HCT116 (cell line): ENCODE measurements around the gene MBP. TPM values are rescaled to one million over a fixed set of nuclear protein-coding genes. Genes with fewer than 3 reads are reported as not detected.

Experiments
- ATAC-seq: fragments of 200-7000 bp; cut with Tn5 transposase; 2 replicates; pipeline ENCODE4 v1.9.1; 2020; ENCODE audit warnings: mild to moderate bottlenecking, moderate library complexity
- BruUV-seq: library from RNA; stranded (reverse); fragments of 400-500 nt; replicated peaks from 2 replicates; lab custom pipeline; 2021; lab: Mats Ljungman, UMichigan
- CTCF ChIA-PET: fragments of 300-600 bp; sonication (Branson Sonifier 250); formaldehyde crosslinking; loops from one replicate; lab custom pipeline; 2021; ENCODE audit warnings: antibody characterized with exemption; lab: Charles Lee
- POLR2A ChIA-PET: fragments of 300-600, 350-600 bp; sonication (Branson Sonifier 250); formaldehyde crosslinking; loops from one replicate; lab custom pipeline; 2021; ENCODE audit warnings: antibody characterized with exemption; lab: Charles Lee
- RAD21 ChIA-PET, 2 experiments: fragments of 300-600 bp; sonication (Branson Sonifier 250); formaldehyde crosslinking; loops; one replicate each; lab custom pipeline; 2023; ENCODE audit warnings: low total read pairs in 2 of 2; ENCODE audit not compliant: uncharacterized antibody in 2 of 2, unreplicated experiment in 2 of 2, low non-redundant PET in 1 of 2; lab: Charles Lee
- DNase-seq: peaks from one replicate; pipeline ENCODE4 v3.0.0-alpha.2; 2010; ENCODE audit warnings: low read depth, low spot score
- H2AFZ ChIP-seq: fragments of 200-600 bp; shearing (Covaris generic), sonication (generic); 2 replicates; pipeline ENCODE4 v1.6.1; 2017; ENCODE audit warnings: low read depth, mixed run types, mixed read lengths, antibody characterized with exemption, low read length; ENCODE audit not compliant: poor library complexity, severe bottlenecking
- H3K27ac ChIP-seq: 2 replicates; pipeline ENCODE4 v1.5.1; 2012; ENCODE audit warnings: low read depth, low read length
- H3K27me3 ChIP-seq: fragments of 200-600 bp; sonication (generic); 2 replicates; pipeline ENCODE4 v1.6.1; 2016; ENCODE audit warnings: mixed run types, low read length, mixed read lengths; ENCODE audit not compliant: insufficient read depth
- H3K36me3 ChIP-seq, 2 experiments: fragments of 200-500 bp in 1 of 2; fragments of 200-600 bp in 1 of 2; sonication (Bioruptor generic) in 1 of 2; sonication (generic) in 1 of 2; 2 replicates each; pipeline versions ENCODE4 v1.5.1 to v1.6.1; 2014 to 2016; ENCODE audit warnings: low read length in 2 of 2, inconsistent platforms in 1 of 2, mixed read lengths in 1 of 2, mixed run types in 1 of 2; ENCODE audit not compliant: insufficient read depth in 2 of 2, control insufficient read depth in 1 of 2
- H3K4me1 ChIP-seq, 2 experiments: fragments of 200-600 bp in 1 of 2; sonication (generic) in 1 of 2; 2 replicates each; pipeline versions ENCODE4 v1.5.1 to v1.6.1; 2012 to 2017; ENCODE audit warnings: low read length in 2 of 2, inconsistent platforms in 1 of 2, mild to moderate bottlenecking in 1 of 2, mixed read lengths in 1 of 2, mixed run types in 1 of 2, moderate library complexity in 1 of 2; ENCODE audit not compliant: insufficient read depth in 2 of 2, control insufficient read depth in 1 of 2
- H3K4me2 ChIP-seq: fragments of 200-600 bp; sonication (generic); 2 replicates; pipeline ENCODE4 v1.6.1; 2017; ENCODE audit warnings: mixed run types, low read length, mixed read lengths
- H3K4me3 ChIP-seq, 2 experiments: fragments of 200-600 bp in 1 of 2; sonication (generic) in 1 of 2; replicated peaks in 1 of 2; 2 replicates each; pipeline ENCODE4 v1.5.1; 2011 to 2016; ENCODE audit warnings: low read length in 2 of 2, control low read depth in 1 of 2, low read depth in 1 of 2, mild to moderate bottlenecking in 1 of 2, mixed read lengths in 1 of 2, mixed run types in 1 of 2
- H3K79me2 ChIP-seq: fragments of 200-600 bp; sonication (generic); 2 replicates; pipeline ENCODE4 v1.6.1; 2017; ENCODE audit warnings: mild to moderate bottlenecking, mixed run types, low read length, moderate library complexity, mixed read lengths; ENCODE audit not compliant: insufficient read depth
- H3K9ac ChIP-seq: fragments of 200-600 bp; sonication (generic); 2 replicates; pipeline ENCODE4 v1.6.1; 2016; ENCODE audit warnings: low read length, mixed read lengths
- H3K9me2 ChIP-seq: fragments of 200-600 bp; sonication (generic), shearing (Covaris generic); 2 replicates; pipeline ENCODE4 v1.6.1; 2017; ENCODE audit warnings: mixed run types, mild to moderate bottlenecking, moderate library complexity; ENCODE audit not compliant: insufficient read depth
- H3K9me3 ChIP-seq, 2 experiments: fragments of 200-500 bp in 1 of 2; fragments of 200-600 bp in 1 of 2; sonication (Bioruptor generic) in 1 of 2; sonication (generic) in 1 of 2; 2 replicates each; pipeline ENCODE4 v1.6.1; 2014 to 2017; ENCODE audit warnings: low read length in 2 of 2, mixed read lengths in 2 of 2, inconsistent platforms in 1 of 2, low read depth in 1 of 2, mild to moderate bottlenecking in 1 of 2, mixed run types in 1 of 2, moderate library complexity in 1 of 2; ENCODE audit not compliant: control insufficient read depth in 1 of 2, insufficient read depth in 1 of 2
- H4K20me1 ChIP-seq: fragments of 200-600 bp; sonication (generic), shearing (Covaris generic); 2 replicates; pipeline ENCODE4 v1.6.1; 2017; ENCODE audit warnings: mixed run types, mild to moderate bottlenecking, moderate library complexity; ENCODE audit not compliant: insufficient read depth
- CBX3 ChIP-seq: IDR thresholded peaks from 2 replicates; pipeline ENCODE4 v1.6.1; 2012; ENCODE audit warnings: low read depth
- ELF1 ChIP-seq: IDR thresholded peaks from 2 replicates; pipeline ENCODE4 v1.6.1; 2012; ENCODE audit warnings: low read depth, borderline replicate concordance
- EZH2phosphoT487 ChIP-seq: fragments of 200-600 bp; IDR thresholded peaks from 2 replicates; pipeline ENCODE4 v1.6.1; 2018; ENCODE audit warnings: antibody characterized with exemption, borderline replicate concordance
- FOSL1 ChIP-seq: IDR thresholded peaks from 2 replicates; pipeline ENCODE4 v1.6.1; 2012; ENCODE audit warnings: low read depth
- POLR2AphosphoS5 ChIP-seq: IDR thresholded peaks from 2 replicates; pipeline ENCODE4 v1.6.1; 2011; ENCODE audit warnings: mild to moderate bottlenecking, low read depth, low read length, moderate library complexity
- SP1 ChIP-seq: IDR thresholded peaks from 2 replicates; pipeline ENCODE4 v1.6.1; 2012; ENCODE audit warnings: low read depth
- ZFX ChIP-seq: fragments of 450-650 bp; IDR thresholded peaks from 2 replicates; pipeline ENCODE4 v1.6.1; 2017
- intact Hi-C: fragments of 100-400 bp; cut with micrococcal nuclease; formaldehyde crosslinking; loops from 2 replicates; pipeline ENCODE4 v1.10.0; 2022
- total RNA-seq: library from RNA; stranded (reverse); gene quantifications from one replicate; pipeline ENCODE4 v1.2.1, GENCODE V29; 2021; ENCODE audit not compliant: unreplicated experiment
- TF ChIP-seq, protein P1 (sequence below), 3 experiments: fragments of 200-600 bp in 1 of 3; sonication (generic) in 1 of 3; IDR thresholded peaks in 2 of 3; conservative IDR thresholded peaks in 1 of 3; 2 replicates each; pipeline ENCODE4 v1.5.1; 2012 to 2017; ENCODE audit warnings: low read depth in 2 of 3, low read length in 2 of 3, antibody characterized with exemption in 1 of 3, borderline replicate concordance in 1 of 3, control low read depth in 1 of 3, mild to moderate bottlenecking in 1 of 3, mixed read lengths in 1 of 3, mixed run types in 1 of 3, moderate library complexity in 1 of 3; ENCODE audit not compliant: insufficient read depth in 1 of 3
- TF ChIP-seq, protein P2 (sequence below): IDR thresholded peaks from 2 replicates; pipeline ENCODE4 v1.6.1; 2012

The MBP gene
- total RNA-seq, 1 experiment from 2014 or later, result 34.9 TPM

DNA sequence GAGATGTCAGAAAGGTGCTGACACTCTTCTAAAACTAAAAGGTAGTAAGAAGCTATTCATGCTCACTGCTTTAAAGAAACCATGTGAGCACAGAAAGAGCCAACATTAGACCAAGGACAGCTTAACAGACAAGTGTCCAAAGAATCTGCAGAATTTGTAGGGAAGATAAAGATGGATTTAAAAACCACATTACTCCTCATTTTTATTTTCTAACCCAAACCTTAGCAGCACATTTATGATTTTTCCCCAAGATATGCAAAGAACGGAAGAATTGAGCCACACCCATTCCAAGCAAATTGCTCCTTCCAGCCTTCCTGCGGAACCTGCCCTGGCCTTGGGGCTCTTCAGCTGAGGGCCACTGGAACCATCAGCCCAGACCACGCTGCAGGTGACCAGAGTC is 26.9 kb downstream of the MBP start:
- H2AFZ ChIP-seq, result no peak overlapping the region
- H3K27me3 ChIP-seq, result no peaks in the 10 kb centered on the region
- H3K9me3 ChIP-seq, result no peaks in the 10 kb centered on the region
- peaks cover 4 to 11% of the 10 kb centered on the region in 2 experiments; a peak in 2 of 4 replicates for H3K36me3 ChIP-seq
- peaks cover 32 to 56% of the 10 kb centered on the region in 2 experiments for H3K4me1 ChIP-seq
- intact Hi-C loops, result no loop called here
- BruUV-seq, result no TSS peak
- DNase-seq (no peak), ATAC-seq (no peak)
- H3K9ac ChIP-seq, result no peak overlapping the region
- no peak overlapping the region for H3K4me3 ChIP-seq
- CTCF ChIA-PET, result no interaction called here
- TF ChIP-seq, protein P1, sequence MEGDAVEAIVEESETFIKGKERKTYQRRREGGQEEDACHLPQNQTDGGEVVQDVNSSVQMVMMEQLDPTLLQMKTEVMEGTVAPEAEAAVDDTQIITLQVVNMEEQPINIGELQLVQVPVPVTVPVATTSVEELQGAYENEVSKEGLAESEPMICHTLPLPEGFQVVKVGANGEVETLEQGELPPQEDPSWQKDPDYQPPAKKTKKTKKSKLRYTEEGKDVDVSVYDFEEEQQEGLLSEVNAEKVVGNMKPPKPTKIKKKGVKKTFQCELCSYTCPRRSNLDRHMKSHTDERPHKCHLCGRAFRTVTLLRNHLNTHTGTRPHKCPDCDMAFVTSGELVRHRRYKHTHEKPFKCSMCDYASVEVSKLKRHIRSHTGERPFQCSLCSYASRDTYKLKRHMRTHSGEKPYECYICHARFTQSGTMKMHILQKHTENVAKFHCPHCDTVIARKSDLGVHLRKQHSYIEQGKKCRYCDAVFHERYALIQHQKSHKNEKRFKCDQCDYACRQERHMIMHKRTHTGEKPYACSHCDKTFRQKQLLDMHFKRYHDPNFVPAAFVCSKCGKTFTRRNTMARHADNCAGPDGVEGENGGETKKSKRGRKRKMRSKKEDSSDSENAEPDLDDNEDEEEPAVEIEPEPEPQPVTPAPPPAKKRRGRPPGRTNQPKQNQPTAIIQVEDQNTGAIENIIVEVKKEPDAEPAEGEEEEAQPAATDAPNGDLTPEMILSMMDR (IDR thresholded peaks at IDR 0.05 in 2 of 3, conservative IDR thresholded peaks at IDR 0.05 in 1 of 3; ENCODE audit: borderline replicate concordance in 1 of 3, insufficient read depth in 1 of 3, low read depth in 2 of 3, low read length in 2 of 3), result no peak
- TF ChIP-seq FOSL1 (no peak), CBX3 (no peak), EZH2phosphoT487 (no peak), ELF1 (no peak), ZFX (no peak), SP1 (no peak), POLR2AphosphoS5 (no peak)
- TF ChIP-seq, protein P2, sequence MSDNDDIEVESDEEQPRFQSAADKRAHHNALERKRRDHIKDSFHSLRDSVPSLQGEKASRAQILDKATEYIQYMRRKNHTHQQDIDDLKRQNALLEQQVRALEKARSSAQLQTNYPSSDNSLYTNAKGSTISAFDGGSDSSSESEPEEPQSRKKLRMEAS, result no peak
- TF ChIP-seq, all 23 proteins: peak for 0
- Histone ChIP-seq H3K4me2 (no peak overlapping the region), H4K20me1 (no peaks in the 10 kb centered on the region), H3K27ac (no peak overlapping the region), H3K9me2 (no peaks in the 10 kb centered on the region), H3K79me2 (peaks cover 28% of the 10 kb centered on the region; the same call in 1 of the 2 replicates)
- ChIA-PET RAD21 (no interaction called here), POLR2A (no interaction called here)
